ENCODE measurements around the gene EVI5L.

DNA sequence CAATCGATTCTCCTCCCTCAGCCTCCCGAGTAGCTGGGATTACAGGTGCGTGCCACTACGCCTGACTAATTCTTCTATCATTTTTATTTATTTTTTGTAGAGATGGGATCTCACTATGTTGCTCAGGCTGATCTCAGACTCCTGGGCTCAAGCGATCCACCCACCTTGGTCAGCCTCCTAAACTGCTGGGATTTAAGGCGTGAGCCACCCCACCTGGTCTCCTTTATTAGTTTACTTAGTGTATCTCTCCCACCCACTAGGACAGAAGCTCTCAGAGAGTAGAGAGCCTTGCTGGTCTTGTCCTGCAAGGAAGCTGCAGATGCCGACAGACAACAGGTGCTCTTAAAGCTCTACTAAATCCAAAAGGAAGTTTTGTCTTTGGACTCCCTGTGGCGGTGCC is 55.8 kb downstream of the EVI5L start:
- TF ChIP-seq, protein P1, sequence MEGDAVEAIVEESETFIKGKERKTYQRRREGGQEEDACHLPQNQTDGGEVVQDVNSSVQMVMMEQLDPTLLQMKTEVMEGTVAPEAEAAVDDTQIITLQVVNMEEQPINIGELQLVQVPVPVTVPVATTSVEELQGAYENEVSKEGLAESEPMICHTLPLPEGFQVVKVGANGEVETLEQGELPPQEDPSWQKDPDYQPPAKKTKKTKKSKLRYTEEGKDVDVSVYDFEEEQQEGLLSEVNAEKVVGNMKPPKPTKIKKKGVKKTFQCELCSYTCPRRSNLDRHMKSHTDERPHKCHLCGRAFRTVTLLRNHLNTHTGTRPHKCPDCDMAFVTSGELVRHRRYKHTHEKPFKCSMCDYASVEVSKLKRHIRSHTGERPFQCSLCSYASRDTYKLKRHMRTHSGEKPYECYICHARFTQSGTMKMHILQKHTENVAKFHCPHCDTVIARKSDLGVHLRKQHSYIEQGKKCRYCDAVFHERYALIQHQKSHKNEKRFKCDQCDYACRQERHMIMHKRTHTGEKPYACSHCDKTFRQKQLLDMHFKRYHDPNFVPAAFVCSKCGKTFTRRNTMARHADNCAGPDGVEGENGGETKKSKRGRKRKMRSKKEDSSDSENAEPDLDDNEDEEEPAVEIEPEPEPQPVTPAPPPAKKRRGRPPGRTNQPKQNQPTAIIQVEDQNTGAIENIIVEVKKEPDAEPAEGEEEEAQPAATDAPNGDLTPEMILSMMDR (conservative IDR thresholded peaks at IDR 0.05; ENCODE audit: low read length) = no peak
- TF ChIP-seq EZH2phosphoT487 (IDR thresholded peaks at IDR 0.05; ENCODE audit: borderline replicate concordance) = no peak
